Suprapubic skin (tissue), 3 donors: ENCODE data around the gene ABCA9.

ENCODE experiments used
- CTCF ChIP-seq, 2 donors: fragments of 200-600 bp in 1 of 2; fragments of 450-650 bp in 1 of 2; sonication (generic) in 1 of 2; IDR thresholded peaks; one replicate each; pipeline ENCODE4 v1.5.1; 2016 to 2019; ENCODE audit warnings: antibody characterized with exemption in 2 of 2, mild to moderate bottlenecking in 1 of 2, moderate library complexity in 1 of 2
- EP300 ChIP-seq: sonication (generic); formaldehyde crosslinking; IDR thresholded peaks from one replicate; pipeline ENCODE4 v1.6.1; 2017; ENCODE audit warnings: antibody characterized with exemption
- POLR2A ChIP-seq, 2 donors: fragments of 450-650 bp; IDR thresholded peaks; one replicate each; pipeline ENCODE4 v1.6.1; 2017; ENCODE audit warnings: antibody characterized with exemption in 2 of 2, mild to moderate bottlenecking in 2 of 2, moderate library complexity in 2 of 2

DNA sequence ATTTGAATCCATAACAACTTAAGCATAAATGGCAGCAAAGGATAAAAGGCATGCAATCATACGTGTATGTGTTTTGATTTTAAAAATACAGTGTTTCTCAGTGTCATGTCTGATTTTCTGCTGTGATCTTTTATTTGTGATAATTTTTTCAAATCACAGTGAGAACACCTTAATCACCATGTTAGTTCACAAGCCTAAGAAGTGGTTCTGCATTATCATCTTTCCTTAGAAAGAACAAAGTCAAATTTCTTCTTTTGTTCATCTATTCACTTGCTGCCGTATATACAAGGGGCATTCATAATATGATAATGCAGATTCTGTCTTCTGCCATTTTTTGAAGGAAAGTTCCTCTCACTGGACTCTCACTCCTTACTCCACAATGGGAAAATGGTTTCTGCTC is 33.3 kb upstream of the ABCA9 start:
- no peak for TF ChIP-seq POLR2A (IDR thresholded peaks at IDR 0.05)
- TF ChIP-seq EP300, result no peak
- no peak for TF ChIP-seq CTCF (IDR thresholded peaks at IDR 0.05)
